Ovary (tissue), 9 donors: ENCODE results near the gene CYB561A3. TPM values are rescaled to one million over a fixed set of nuclear protein-coding genes. Genes with fewer than 3 reads are reported as not detected.

Experiments used
- DNase-seq, 5 donors: peaks; one replicate each; pipeline ENCODE4 v3.0.0-alpha.2; 2019 to 2020
- H3K27ac ChIP-seq, 2 donors: fragments of 200-600 bp; one replicate each; pipeline versions ENCODE4 v1.5.1 to v1.8.0; 2019 to 2022
- H3K27me3 ChIP-seq: fragments of 200-600 bp; one replicate; pipeline ENCODE4 v1.8.0; 2022
- H3K36me3 ChIP-seq: fragments of 200-600 bp; sonication (generic); one replicate; pipeline ENCODE4 v1.5.1; 2019
- H3K4me1 ChIP-seq: one replicate; pipeline ENCODE4 v1.8.1; 2013; ENCODE audit warnings: mild to moderate bottlenecking, moderate library complexity; ENCODE audit not compliant: insufficient read depth
- H3K4me3 ChIP-seq: fragments of 200-600 bp; sonication (generic); one replicate; pipeline ENCODE4 v1.5.1; 2017
- H3K9me3 ChIP-seq, 2 donors: fragments of 200-600 bp in 1 of 2; sonication (generic) in 1 of 2; one replicate each; pipeline versions ENCODE4 v1.5.1 to v1.8.1; 2013 to 2019; ENCODE audit warnings: mild to moderate bottlenecking in 1 of 2, moderate library complexity in 1 of 2
- EP300 ChIP-seq: sonication (generic); formaldehyde crosslinking; IDR thresholded peaks from one replicate; pipeline ENCODE4 v1.6.1; 2017; ENCODE audit warnings: antibody characterized with exemption
- POLR2A ChIP-seq: fragments of 450-650 bp; IDR thresholded peaks from one replicate; pipeline ENCODE4 v1.6.1; 2017; ENCODE audit warnings: antibody characterized with exemption, mild to moderate bottlenecking, moderate library complexity
- WGBS, 3 donors: extraction: QIAGEN DNeasy Blood & Tissue Kit in 1 of 3; methylation state at CpG; one replicate each; pipeline versions ENCODE4 v1.1.5 to v1.1.7; 2013 to 2017; 5-methylcytosine and 5-hydroxymethylcytosine counted together
- intact Hi-C, 4 donors: fragments of 100-400 bp; cut with DNase I; formaldehyde crosslinking; loops; one replicate each; pipeline versions ENCODE4 v1.11.0 to v1.15.1; 2022 to 2023
- polyA plus RNA-seq, 2 donors: library from polyadenylated mRNA; stranded (reverse); fragments of 200-250 nt in 1 of 2; fragments of 350-450 nt in 1 of 2; fragmentation: Illumina TruSeq in 1 of 2; extraction: RNeasy Lipid Tissue Mini Kit (QIAGEN cat#74804) in 1 of 2; gene quantifications; one replicate each; pipeline ENCODE4 v1.2.3, GENCODE V29; 2013 to 2014
- total RNA-seq, 7 donors: library from RNA; depleted of rRNA in 2 of 7; stranded (reverse); fragments of >200 nt in 2 of 7; fragmentation: NEBNext Ultra II Directional in 3 of 7; extraction: Animal tissue kit (Norgen Biotek cat#: 25700) in 3 of 7; gene quantifications; one replicate each; pipeline versions ENCODE4 v1.1.0 to v1.2.4, GENCODE V29; 2016 to 2023
- TF ChIP-seq, protein P1 (sequence below), 3 donors: fragments of 450-650 bp in 2 of 3; fragments of 200-600 bp in 1 of 3; IDR thresholded peaks; one replicate each; pipeline versions ENCODE4 v1.5.1 to v1.8.0; 2016 to 2022; ENCODE audit warnings: antibody characterized with exemption in 3 of 3, mild to moderate bottlenecking in 1 of 3
- donor health status: DM: no; HTN: no; CAD: no; lungs with moderate emphysema.
- donor health status: DM: no; HTN: no; CAD: no.
- donor health status: Bipolar disorder and iron deficiency.
- donor health status: DM: yes; HTN: yes; CAD: no.
- donor health status: DM: no; HTN: no; CAD: no.
- donor health status: DM: yes; HTN: yes; CAD: no.

CYB561A3 gene
- total and polyA plus RNA-seq, 9 donors = 24.1 to 58.3 (median 44.1) TPM

DNA sequence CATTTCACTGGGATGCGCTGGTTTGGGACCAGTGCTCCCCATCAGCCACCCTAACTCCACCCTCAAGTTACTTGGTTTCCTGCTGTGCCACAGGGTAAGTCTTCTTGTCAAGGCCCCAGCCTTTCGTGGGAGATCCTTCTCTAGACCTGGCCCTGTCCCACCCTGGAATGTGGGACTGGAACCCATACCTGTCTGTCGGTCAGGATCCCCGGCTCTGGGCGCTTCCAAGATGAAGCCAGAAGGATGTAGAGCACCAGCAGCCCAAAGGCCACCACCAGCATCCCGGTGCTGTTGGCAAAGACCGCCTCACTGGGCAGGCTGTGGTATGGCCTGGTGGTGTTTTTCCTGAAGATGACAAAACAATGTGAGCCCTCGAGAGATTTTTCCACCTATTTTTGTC, 10.9 kb downstream of the CYB561A3 start:
- H3K4me3 ChIP-seq = no peak overlapping the region
- intact Hi-C loops = no loop called here
- TF ChIP-seq, protein P1, sequence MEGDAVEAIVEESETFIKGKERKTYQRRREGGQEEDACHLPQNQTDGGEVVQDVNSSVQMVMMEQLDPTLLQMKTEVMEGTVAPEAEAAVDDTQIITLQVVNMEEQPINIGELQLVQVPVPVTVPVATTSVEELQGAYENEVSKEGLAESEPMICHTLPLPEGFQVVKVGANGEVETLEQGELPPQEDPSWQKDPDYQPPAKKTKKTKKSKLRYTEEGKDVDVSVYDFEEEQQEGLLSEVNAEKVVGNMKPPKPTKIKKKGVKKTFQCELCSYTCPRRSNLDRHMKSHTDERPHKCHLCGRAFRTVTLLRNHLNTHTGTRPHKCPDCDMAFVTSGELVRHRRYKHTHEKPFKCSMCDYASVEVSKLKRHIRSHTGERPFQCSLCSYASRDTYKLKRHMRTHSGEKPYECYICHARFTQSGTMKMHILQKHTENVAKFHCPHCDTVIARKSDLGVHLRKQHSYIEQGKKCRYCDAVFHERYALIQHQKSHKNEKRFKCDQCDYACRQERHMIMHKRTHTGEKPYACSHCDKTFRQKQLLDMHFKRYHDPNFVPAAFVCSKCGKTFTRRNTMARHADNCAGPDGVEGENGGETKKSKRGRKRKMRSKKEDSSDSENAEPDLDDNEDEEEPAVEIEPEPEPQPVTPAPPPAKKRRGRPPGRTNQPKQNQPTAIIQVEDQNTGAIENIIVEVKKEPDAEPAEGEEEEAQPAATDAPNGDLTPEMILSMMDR (IDR thresholded peaks at IDR 0.05) = no peak
- no peak for TF ChIP-seq POLR2A
- H3K36me3 ChIP-seq = no peaks in the 10 kb centered on the region
- peak in 1 of 5 donors; percentile 10 for DNase-seq
- H3K4me1 ChIP-seq = peaks cover 7% of the 10 kb centered on the region
- 78 to 96% (median 89%) methylated on average over 8 of the region's 8 CpGs for WGBS, 3 donors
- no peaks in the 10 kb centered on the region for H3K27me3 ChIP-seq
- no peak overlapping the region for H3K27ac ChIP-seq
- H3K9me3 ChIP-seq = no peaks in the 10 kb centered on the region

DNA sequence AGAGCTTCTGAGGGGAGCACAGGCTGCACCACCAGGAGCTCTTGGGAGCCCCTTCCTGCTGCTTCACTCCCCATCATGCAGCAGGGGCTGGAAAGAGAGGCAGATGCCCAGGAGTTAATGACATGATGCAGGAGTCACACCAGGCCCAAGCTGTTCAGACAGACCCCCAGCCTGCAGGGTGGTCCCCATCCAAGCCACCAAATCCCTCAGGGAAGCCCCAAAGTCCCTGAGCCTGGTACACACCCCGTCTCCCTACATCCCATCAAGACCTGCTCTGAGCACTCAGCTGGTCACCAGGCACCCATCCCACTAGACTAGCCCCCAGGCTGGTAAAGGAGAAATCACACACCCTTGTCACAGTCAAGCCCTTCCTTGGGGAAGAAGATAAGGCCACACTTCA, 11.3 kb downstream of the CYB561A3 start:
- Histone ChIP-seq H3K4me1 (peaks cover 12% of the 10 kb centered on the region), H3K4me3 (no peak overlapping the region), H3K9me3 (no peaks in the 10 kb centered on the region), H3K27me3 (no peaks in the 10 kb centered on the region), H3K36me3 (no peaks in the 10 kb centered on the region), H3K27ac (no peak overlapping the region)
- 89 to 94% (median 90%) methylated on average over 1 of the region's 1 CpG for WGBS, 3 donors
- peak in 1 of 5 donors; percentile 12 for DNase-seq
- intact Hi-C loops = no loop called here
- no peak for TF ChIP-seq EP300
- TF ChIP-seq, protein P1 (IDR thresholded peaks at IDR 0.05) = no peak

DNA sequence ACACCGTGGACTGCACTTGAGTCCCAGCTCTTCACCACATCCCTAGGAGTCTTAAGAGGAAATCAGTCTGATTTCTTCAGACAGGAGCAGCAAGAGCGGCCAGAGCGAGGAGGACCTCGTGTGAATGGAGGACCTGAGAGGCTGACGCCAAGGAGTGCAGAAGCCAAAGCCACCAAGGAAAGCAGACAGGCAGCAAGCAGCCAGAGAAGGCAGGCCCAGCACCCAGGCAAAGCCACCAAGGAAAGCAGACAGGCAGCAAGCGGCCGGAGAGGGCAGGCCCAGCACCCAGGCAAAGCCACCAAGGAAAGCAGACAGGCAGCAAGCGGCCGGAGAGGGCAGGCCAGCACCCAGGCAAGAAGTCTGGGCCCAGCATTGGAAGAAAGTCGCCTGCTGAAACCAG, 11.8 kb downstream of the CYB561A3 start:
- no peak for DNase-seq
- Histone ChIP-seq H3K9me3 (no peaks in the 10 kb centered on the region), H3K36me3 (no peaks in the 10 kb centered on the region), H3K27me3 (no peaks in the 10 kb centered on the region), H3K27ac (no peak overlapping the region), H3K4me3 (no peak overlapping the region), H3K4me1 (peaks cover 15% of the 10 kb centered on the region)
- no peak for TF ChIP-seq POLR2A
- no peak for TF ChIP-seq EP300
- TF ChIP-seq, protein P1 (IDR thresholded peaks at IDR 0.05) = no peak
- intact Hi-C loops = no loop called here
- 90 to 94% (median 91%) methylated on average over 10 of the region's 10 CpGs for WGBS, 3 donors

DNA sequence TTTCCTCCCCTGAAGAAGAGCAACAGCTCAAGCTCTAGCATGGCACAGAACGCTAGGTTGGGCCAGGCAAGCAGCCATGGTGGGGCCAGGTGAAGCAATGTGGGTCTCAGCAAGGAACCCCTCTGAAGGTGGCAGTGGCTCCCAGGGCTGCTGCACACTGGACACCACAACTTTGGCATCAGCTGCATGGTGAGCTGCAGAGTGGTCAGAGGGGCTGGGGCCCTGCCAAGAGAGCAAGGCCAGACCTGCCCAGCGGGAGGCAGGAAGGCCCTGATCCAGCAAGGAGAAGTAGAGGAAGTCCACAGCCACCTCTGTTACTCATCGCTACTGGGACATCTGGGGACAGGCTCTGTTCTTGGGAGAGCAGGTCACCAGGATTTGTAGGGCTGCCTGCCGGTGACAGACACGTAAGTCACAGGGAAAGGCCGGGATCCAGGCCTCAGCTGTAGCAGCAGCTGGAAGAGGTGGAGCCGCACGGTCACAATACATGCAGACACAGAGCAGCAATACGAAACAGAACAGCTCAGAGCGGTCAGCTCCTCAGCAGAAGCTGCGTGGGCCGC, 12.4 kb downstream of the CYB561A3 start:
- intact Hi-C loops = no loop called here
- DNase-seq = peak in 1 of 5 donors; percentile 32
- Histone ChIP-seq H3K4me3 (no peak overlapping the region), H3K36me3 (no peaks in the 10 kb centered on the region), H3K27me3 (no peaks in the 10 kb centered on the region), H3K9me3 (no peaks in the 10 kb centered on the region), H3K4me1 (peaks cover 15% of the 10 kb centered on the region), H3K27ac (no peak overlapping the region)
- WGBS, 3 donors = 84 to 89% (median 86%) methylated on average over 12 of the region's 12 CpGs
- TF ChIP-seq POLR2A (no peak), EP300 (no peak)
- TF ChIP-seq, protein P1 (IDR thresholded peaks at IDR 0.05) = no peak
